Kidney (tissue), 14 donors: ENCODE results near the gene TMEM217. TPM values are rescaled to one million over a fixed set of nuclear protein-coding genes. Genes with fewer than 3 reads are reported as not detected.

Experiments used
- DNase-seq, 5 donors: peaks; one replicate each; pipeline ENCODE4 v3.0.0-alpha.2; 2013 to 2020
- FAIRE-seq: peaks from 2 replicates; lab custom pipeline; 2012; peaks lifted over from hg19 to GRCh38; lab: Jason Lieb, UNC
- H3K27ac ChIP-seq, 2 donors: one replicate each; pipeline ENCODE4 v1.7.0; 2013; ENCODE audit warnings: low read depth in 2 of 2, low read length in 2 of 2, inconsistent platforms in 1 of 2
- H3K27me3 ChIP-seq: one replicate; pipeline ENCODE4 v1.7.1; 2013; ENCODE audit warnings: low read length, inconsistent platforms; ENCODE audit not compliant: control insufficient read depth, insufficient read depth
- H3K36me3 ChIP-seq, 3 donors: one replicate each; pipeline versions ENCODE4 v1.7.0 to v1.7.1; 2013; ENCODE audit warnings: low read length in 3 of 3, control low read depth in 1 of 3, inconsistent platforms in 1 of 3; ENCODE audit not compliant: insufficient read depth in 3 of 3, control insufficient read depth in 2 of 3
- H3K4me1 ChIP-seq, 3 donors: one replicate each; pipeline versions ENCODE4 v1.7.0 to v1.7.1; 2013; ENCODE audit warnings: low read length in 3 of 3, inconsistent platforms in 1 of 3, low read depth in 1 of 3; ENCODE audit not compliant: control insufficient read depth in 2 of 3, insufficient read depth in 2 of 3
- H3K4me3 ChIP-seq, 3 donors: one replicate each; pipeline versions ENCODE4 v1.7.0 to v1.8.1; 2013; ENCODE audit warnings: low read length in 3 of 3, control low read depth in 1 of 3, inconsistent platforms in 1 of 3
- H3K9ac ChIP-seq, 3 donors: one replicate each; pipeline versions ENCODE4 v1.7.0 to v1.7.1; 2013; ENCODE audit warnings: low read length in 3 of 3, control low read depth in 1 of 3, inconsistent platforms in 1 of 3
- H3K9me3 ChIP-seq, 3 donors: one replicate each; pipeline versions ENCODE4 v1.7.0 to v1.7.1; 2013; ENCODE audit warnings: low read length in 3 of 3, control low read depth in 1 of 3, inconsistent platforms in 1 of 3; ENCODE audit not compliant: control insufficient read depth in 2 of 3, insufficient read depth in 1 of 3
- CTCF ChIP-seq: IDR thresholded peaks from 3 replicates; pipeline ENCODE4 v1.5.1; 2012; ENCODE audit warnings: mild to moderate bottlenecking, moderate library complexity, borderline replicate concordance; ENCODE audit not compliant: insufficient read depth; ENCODE audit errors: extremely low read depth
- intact Hi-C: fragments of 100-400 bp; cut with DNase I; formaldehyde crosslinking; loops from one replicate; pipeline ENCODE4 v1.11.1; 2022
- polyA plus RNA-seq: library from polyadenylated mRNA; stranded (reverse); fragments of 350-450 nt; fragmentation: Illumina TruSeq; extraction: RNeasy Lipid Tissue Mini Kit (QIAGEN cat#74804); gene quantifications from one replicate; pipeline ENCODE4 v1.2.3, GENCODE V29; 2014; ENCODE audit warnings: low read depth, low replicate concordance; ENCODE audit not compliant: insufficient read depth
- total RNA-seq: library from RNA; stranded (reverse); fragmentation: NEBNext Ultra II Directional; extraction: Animal tissue kit (Norgen Biotek cat#: 25700); gene quantifications from one replicate; pipeline ENCODE4 v1.2.1, GENCODE V29; 2021
- donor health status: control.
- donor health status: control.
- donor health status: control.
- donor health status: control.
- donor health status: control.
- donor health status: DM: yes; HTN: yes; CAD: no.
- donor health status: Normal renal cell carcinoma (clear cell type).

Gene TMEM217
- total and polyA plus RNA-seq, 2 donors from 2014 or later, result 0.67 to 0.72 TPM

- no peak for TF ChIP-seq CTCF
- Histone ChIP-seq H3K9ac (no peak overlapping the region), H3K27ac (no peak overlapping the region), H3K36me3 (no peaks in the 10 kb centered on the region), H3K27me3 (no peaks in the 10 kb centered on the region), H3K9me3 (no peaks in the 10 kb centered on the region), H3K4me1 (peaks cover 0 to 15% (median 0%) of the 10 kb centered on the region in 3 donors), H3K4me3 (no peak overlapping the region)
- FAIRE-seq (no peak), DNase-seq (no peak)
- intact Hi-C loops, result no loop called here
Observed at GRCh38 chr6:37238381-37238780, 19.6 kb downstream of the TMEM217 start.

GRCh38 chr6:37237789-37238188 is 20.2 kb downstream of the TMEM217 start:
- TF ChIP-seq CTCF, result no peak
- Histone ChIP-seq H3K27ac (no peak overlapping the region), H3K4me3 (no peak overlapping the region), H3K27me3 (no peaks in the 10 kb centered on the region), H3K4me1 (peaks cover 0 to 9% (median 0%) of the 10 kb centered on the region in 3 donors), H3K9ac (no peak overlapping the region), H3K36me3 (no peaks in the 10 kb centered on the region), H3K9me3 (no peaks in the 10 kb centered on the region)
- FAIRE-seq (no peak), DNase-seq (no peak)
- intact Hi-C loops, result no loop called here

- H3K9me3 ChIP-seq, result no peaks in the 10 kb centered on the region
- no peaks in the 10 kb centered on the region for H3K27me3 ChIP-seq
- DNase-seq, result no peak
- H3K36me3 ChIP-seq, result no peaks in the 10 kb centered on the region
- H3K27ac ChIP-seq, result no peak overlapping the region
- H3K4me1 ChIP-seq, result peaks cover 0 to 9% (median 0%) of the 10 kb centered on the region in 3 donors
- no peak for TF ChIP-seq CTCF
- H3K9ac ChIP-seq, result no peak overlapping the region
- FAIRE-seq, result no peak
- H3K4me3 ChIP-seq, result no peak overlapping the region
- intact Hi-C loops, result no loop called here
Observed at GRCh38 chr6:37236921-37237320, 21.0 kb downstream of the TMEM217 start.

- FAIRE-seq (no peak), DNase-seq (no peak)
- H3K36me3 ChIP-seq, result no peaks in the 10 kb centered on the region
- H3K9ac ChIP-seq, result no peak overlapping the region
- intact Hi-C loops, result no loop called here
- no peaks in the 10 kb centered on the region for H3K4me1 ChIP-seq
- no peak overlapping the region for H3K4me3 ChIP-seq
- H3K27me3 ChIP-seq, result no peaks in the 10 kb centered on the region
- no peaks in the 10 kb centered on the region for H3K9me3 ChIP-seq
- TF ChIP-seq CTCF, result no peak
- H3K27ac ChIP-seq, result no peak overlapping the region
Observed at GRCh38 chr6:37233541-37233940, 24.4 kb downstream of the TMEM217 start.
